GM18909 (cell line): ENCODE measurements around the gene ZNF567.
"Not testable (repeated sequence)": the region's sequence is repeated elsewhere in the genome, so short reads cannot be mapped to it uniquely, and the experiment has no call there.

Experiments
- ATAC-seq: cut with Tn5 transposase; IDR thresholded peaks from one replicate; pipeline ENCODE4 v1.9.1; 2021; ENCODE audit warnings: mild to moderate bottlenecking; ENCODE audit not compliant: unreplicated experiment, poor library complexity

ZNF567 gene

DNA sequence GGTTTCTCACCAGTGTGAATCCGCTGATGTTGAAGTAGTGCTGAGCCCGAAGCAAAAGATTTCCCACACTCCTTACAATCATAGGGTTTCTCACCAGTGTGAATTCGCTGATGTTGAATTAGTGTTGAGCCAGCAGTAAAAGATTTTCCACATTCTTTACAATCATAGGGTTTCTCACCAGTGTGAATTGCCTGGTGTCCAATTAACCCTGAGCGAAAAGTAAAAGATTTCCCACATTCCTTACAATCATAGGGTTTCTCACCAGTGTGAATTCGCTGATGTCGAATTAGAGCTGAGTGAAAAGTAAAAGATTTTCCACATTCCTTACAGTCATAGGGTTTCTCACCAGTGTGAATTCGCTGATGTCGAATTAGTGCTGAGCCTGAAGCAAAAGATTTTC, 62.2 kb downstream of the ZNF567 start:
- ATAC-seq: not testable (repeated sequence)

DNA sequence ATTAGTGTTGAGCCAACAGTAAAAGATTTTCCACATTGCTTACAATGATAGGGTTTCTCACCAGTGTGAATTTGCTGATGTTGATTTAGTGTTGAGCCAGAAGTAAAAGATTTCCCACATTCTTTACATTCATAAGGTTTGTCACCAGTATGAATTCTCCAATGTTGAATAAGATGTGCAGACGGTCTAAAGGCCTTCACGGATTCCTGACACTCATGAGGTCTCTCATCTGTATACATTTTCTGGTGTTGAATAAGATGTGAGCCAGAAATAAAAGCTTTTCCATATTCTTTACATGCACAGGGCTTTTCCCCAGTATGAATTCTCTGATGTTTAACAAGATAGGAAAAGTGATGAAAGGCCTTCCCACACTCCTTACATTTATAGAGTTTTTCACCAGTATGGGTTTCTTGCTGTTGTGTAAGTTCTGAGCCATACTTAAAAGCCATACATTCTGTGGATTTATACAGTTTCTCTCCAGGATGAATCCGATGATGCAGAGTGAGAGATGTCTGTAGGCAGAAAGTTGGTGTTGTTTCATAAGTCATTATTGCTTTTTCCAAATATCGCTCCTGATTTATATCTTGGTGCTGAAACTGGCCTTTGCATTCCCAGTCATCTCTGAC, 62.8 kb downstream of the ZNF567 start:
- no peak for ATAC-seq
